Activated CD4-positive, alpha-beta T cell treated with anti-CD3 and anti-CD28 coated beads, Interleukin-2, amount 50 U/mL, for 24 hours (primary cell): ENCODE data around the gene ACTR6.

Experiments used
- DNase-seq, 2 donors: peaks; one replicate each; pipeline ENCODE4 v3.0.0-alpha.2; 2020; ENCODE audit warnings: low read depth in 1 of 2, low spot score in 1 of 2

Gene ACTR6

DNA sequence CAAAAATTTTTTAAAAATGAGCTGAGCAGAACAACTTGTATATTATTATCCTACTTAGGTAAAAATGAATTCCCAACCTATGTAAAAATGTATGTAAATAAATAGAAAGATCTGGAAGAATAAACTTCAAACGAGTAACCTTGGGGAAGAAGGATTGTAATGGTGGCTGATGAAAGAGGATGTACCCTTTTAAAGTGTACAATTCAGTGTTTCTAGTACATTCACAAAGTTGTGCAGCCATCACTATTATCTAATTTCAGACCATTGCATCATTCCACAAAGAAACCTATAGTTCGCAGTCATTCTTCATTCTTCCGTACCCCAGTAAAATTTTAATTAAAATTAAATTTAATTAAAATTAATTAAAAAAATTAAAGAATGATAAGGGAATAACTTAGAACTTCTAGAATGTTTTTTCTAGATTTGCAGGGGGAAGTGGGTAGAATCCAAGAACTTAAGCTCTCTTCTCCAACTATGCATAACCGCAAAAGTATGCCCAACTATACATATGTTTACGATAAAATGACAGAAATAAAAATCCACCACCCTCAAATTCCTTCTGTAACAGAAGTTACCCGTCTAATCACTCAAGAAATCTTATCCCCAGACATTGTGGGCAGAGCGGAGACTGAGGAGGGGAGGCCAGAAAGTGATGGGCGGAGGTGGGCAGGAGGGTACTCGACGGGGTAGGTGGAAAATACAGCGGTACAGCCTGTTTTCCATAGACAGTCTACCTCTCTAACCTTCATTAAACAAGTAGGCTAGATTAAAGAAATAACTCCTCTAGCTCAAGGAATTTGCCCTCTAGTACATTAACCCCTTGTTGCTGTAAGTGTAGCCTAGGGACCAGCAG is 65.3 kb downstream of the ACTR6 start:
- no peak for DNase-seq

DNA sequence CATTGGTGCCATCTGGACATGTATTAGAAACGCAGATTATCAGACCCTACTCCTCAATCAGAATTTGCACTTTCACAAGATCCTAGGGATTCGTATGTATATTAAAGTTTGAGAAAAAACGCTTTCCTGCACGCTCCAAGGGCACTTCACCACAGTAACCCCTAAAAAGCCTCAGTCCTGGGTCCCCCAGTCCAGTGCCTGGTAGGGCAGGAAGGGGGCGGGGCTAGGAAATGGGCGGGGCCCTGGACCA is 65.9 kb downstream of the ACTR6 start:
- DNase-seq = peak in 1 of 2 donors; percentile 91

GRCh38 chr12:100266835-100267602 is 66.4 kb downstream of the ACTR6 start, which contains the start of the genes DEPDC4 and SCYL2:
Gene DEPDC4, minus strand, starts transcription at chr12:100267079. Its CDS starts 3 bp downstream, at chr12:100267076.
Gene SCYL2, plus strand, starts transcription at chr12:100267177. Its CDS starts 15,794 bp downstream, at chr12:100282971.
- peak; percentile 90 to 94 for DNase-seq

DNA sequence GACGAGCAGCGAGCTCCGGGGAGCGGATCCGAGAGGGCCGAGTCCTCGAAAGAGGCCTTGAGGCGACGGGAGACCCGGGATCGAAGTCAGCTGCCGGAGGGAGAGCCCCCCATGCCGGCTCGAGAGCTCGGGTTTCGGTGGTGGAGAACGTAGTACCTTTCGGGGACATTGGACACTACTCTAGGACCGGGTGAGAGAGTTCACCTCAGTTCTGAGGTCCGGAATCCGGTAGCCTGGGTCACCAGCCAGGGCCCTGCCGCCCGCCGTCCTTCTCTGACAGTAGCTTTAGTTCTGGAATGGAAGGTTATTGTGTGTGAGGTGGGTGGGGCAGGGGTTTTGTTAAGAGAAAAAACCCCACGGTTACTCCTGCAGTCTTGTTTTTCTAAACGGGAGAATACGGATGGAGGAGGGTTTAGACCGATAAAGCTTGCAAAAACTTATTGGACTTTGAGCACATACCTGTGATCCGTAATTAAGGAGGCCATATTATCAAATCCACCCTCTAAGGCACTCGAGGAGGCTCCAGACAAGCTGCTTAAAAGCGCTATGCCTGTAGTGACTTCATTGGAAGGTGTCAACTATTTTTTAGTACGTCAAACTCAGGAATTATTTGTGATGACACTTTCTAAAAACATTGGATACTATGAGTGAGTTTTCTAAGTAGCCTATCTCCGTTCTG is 67.1 kb downstream of the ACTR6 start:
- DNase-seq = peak in 1 of 2 donors; percentile 1

- no peak for DNase-seq
Observed at GRCh38 chr12:100268835-100269564, 68.4 kb downstream of the ACTR6 start.

DNA sequence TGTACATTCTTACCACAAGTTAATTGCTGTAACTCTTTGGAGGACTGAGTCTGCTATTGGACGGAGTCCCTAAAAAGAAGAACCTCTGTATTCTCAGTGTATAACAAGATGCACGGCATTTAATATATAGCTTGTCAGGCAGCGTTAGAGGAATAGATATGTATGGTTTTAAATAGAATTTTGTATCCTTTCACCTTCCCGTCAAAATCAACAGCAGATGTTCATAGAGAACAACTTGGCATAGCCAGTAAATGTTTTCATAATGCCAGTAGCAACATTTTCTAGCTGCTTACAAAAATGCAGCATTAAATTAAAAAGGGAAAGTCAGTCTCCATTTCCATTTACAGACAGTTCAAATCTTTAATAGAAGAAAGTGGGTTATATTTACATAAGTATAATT is 73.2 kb downstream of the ACTR6 start:
- DNase-seq = no peak
